Measurements from ENCODE around the gene DHFR2.
A peak's percentile ranks its signal among the peaks of the same experiment; 100 is the strongest.

DHFR2 gene

DNA sequence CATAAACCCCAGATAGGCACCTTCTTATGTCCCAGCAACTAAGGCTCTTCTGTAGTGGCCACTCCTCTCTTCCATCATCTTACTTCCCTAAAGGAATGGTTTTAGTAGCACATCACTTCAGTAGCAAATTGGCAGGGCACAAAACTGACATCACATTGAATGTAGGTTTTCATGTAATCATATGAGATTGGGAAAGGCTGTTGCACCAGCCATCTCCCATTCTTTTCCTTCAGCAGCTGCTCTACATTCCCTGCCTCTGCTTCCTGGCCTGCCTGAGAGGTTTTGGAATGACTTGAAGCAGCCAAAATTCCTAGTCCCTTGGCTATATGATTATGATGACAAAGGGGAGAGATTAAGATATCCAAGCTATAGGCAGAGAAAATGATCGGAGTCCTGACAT is 36.6 kb upstream of the DHFR2 start:
- Histone ChIP-seq H3K27me3 (ENCODE audit: insufficient read depth, poor library complexity, severe bottlenecking) (no peaks in the 10 kb centered on the region), H3K36me3 (ENCODE audit: low read depth) (peaks cover 11% of the 10 kb centered on the region), H3K27ac (ENCODE audit: poor library complexity, severe bottlenecking) (no peak overlapping the region), H3K9me3 (ENCODE audit: severe bottlenecking) (no peaks in the 10 kb centered on the region), H3K4me1 (ENCODE audit: insufficient read depth, poor library complexity, severe bottlenecking) (no peaks in the 10 kb centered on the region), H3K4me3 (ENCODE audit: severe bottlenecking) (no peak overlapping the region)
- TF ChIP-seq, protein P1, sequence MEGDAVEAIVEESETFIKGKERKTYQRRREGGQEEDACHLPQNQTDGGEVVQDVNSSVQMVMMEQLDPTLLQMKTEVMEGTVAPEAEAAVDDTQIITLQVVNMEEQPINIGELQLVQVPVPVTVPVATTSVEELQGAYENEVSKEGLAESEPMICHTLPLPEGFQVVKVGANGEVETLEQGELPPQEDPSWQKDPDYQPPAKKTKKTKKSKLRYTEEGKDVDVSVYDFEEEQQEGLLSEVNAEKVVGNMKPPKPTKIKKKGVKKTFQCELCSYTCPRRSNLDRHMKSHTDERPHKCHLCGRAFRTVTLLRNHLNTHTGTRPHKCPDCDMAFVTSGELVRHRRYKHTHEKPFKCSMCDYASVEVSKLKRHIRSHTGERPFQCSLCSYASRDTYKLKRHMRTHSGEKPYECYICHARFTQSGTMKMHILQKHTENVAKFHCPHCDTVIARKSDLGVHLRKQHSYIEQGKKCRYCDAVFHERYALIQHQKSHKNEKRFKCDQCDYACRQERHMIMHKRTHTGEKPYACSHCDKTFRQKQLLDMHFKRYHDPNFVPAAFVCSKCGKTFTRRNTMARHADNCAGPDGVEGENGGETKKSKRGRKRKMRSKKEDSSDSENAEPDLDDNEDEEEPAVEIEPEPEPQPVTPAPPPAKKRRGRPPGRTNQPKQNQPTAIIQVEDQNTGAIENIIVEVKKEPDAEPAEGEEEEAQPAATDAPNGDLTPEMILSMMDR (IDR thresholded peaks at IDR 0.05; ENCODE audit: poor library complexity, severe bottlenecking), result no peak
- no peak for DNase-seq (ENCODE audit: low spot score)
- no peak for ATAC-seq (ENCODE audit: low read depth)

DNA sequence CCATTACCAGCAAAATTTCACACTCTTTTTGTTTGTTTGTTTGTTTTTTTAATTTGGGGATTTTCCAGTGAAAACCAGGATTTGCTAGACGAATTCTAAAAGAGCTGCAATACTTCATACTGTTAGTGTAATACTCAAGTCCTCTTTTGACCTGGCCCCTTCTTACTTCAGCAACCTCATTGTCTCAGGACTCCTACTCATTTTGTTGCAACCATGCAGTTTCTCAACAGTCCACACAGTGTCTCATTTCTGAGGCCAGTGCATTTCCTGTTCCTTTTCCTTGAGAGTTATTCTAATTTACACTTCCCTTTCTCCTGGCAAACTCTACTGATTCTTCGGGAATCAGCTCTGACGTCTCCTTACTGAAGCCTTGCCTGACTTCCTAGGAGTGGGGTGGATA is 35.7 kb upstream of the DHFR2 start:
- Histone ChIP-seq H3K4me1 (ENCODE audit: insufficient read depth, poor library complexity, severe bottlenecking) (no peaks in the 10 kb centered on the region), H3K36me3 (ENCODE audit: low read depth) (peaks cover 11% of the 10 kb centered on the region), H3K4me3 (ENCODE audit: severe bottlenecking) (no peak overlapping the region), H3K9me3 (ENCODE audit: severe bottlenecking) (no peaks in the 10 kb centered on the region), H3K27ac (ENCODE audit: poor library complexity, severe bottlenecking) (no peak overlapping the region), H3K27me3 (ENCODE audit: insufficient read depth, poor library complexity, severe bottlenecking) (no peaks in the 10 kb centered on the region)
- DNase-seq (ENCODE audit: low spot score), result no peak
- ATAC-seq (ENCODE audit: low read depth), result peak; percentile 49; the same call in 1 of the 3 replicates
- TF ChIP-seq, protein P1 (IDR thresholded peaks at IDR 0.05; ENCODE audit: poor library complexity, severe bottlenecking), result no peak

DNA sequence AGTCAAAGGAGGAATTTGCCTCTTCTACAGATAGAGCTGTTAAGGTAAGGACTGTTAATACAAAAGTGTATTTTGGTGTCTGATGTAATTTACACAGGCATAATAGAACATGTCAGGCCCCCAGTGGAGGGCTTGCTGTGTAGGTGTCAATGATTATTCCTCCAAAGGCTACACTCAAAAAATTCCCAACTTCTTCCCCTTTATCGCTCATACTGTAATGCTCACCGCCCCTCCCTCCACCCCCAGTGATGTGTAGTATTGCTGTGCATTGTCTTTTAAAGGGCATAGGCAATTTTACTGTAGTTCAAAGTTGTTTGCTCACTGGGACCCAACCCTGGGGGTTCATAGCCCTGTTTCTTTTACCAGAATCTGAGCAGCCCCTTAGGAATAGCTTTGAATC is 32.4 kb upstream of the DHFR2 start:
- no peaks in the 10 kb centered on the region for H3K4me1 ChIP-seq (ENCODE audit: insufficient read depth, poor library complexity, severe bottlenecking)
- TF ChIP-seq, protein P1 (IDR thresholded peaks at IDR 0.05; ENCODE audit: poor library complexity, severe bottlenecking), result no peak
- ATAC-seq (ENCODE audit: low read depth) (no peak), DNase-seq (ENCODE audit: low spot score) (no peak)
- peaks cover 6% of the 10 kb centered on the region for H3K36me3 ChIP-seq (ENCODE audit: low read depth)
- H3K27ac ChIP-seq (ENCODE audit: poor library complexity, severe bottlenecking), result no peak overlapping the region
- no peaks in the 10 kb centered on the region for H3K9me3 ChIP-seq (ENCODE audit: severe bottlenecking)
- H3K27me3 ChIP-seq (ENCODE audit: insufficient read depth, poor library complexity, severe bottlenecking), result no peaks in the 10 kb centered on the region
- H3K4me3 ChIP-seq (ENCODE audit: severe bottlenecking), result no peak overlapping the region

DNA sequence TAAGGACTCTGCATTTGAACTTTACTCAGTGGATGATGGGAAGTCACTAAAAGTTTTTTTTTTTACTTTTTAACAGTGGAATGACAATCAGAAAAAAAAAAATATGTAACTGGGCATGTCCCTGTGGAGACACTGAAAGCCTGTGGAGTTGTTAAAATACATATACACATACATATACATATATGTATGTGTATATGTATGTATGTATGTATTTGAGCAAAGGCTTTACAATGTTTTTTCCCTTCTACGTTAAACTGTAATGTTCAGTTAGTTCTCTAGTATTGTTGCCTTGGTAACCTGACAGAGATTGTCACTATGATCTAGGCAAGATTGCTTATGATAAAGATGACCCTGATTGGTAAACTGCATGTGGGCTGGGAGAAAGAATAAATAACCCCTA is 30.4 kb upstream of the DHFR2 start:
- TF ChIP-seq, protein P1 (IDR thresholded peaks at IDR 0.05; ENCODE audit: poor library complexity, severe bottlenecking), result no peak
- Histone ChIP-seq H3K9me3 (ENCODE audit: severe bottlenecking) (no peaks in the 10 kb centered on the region), H3K27ac (ENCODE audit: poor library complexity, severe bottlenecking) (no peak overlapping the region), H3K36me3 (ENCODE audit: low read depth) (peaks cover 3% of the 10 kb centered on the region), H3K27me3 (ENCODE audit: insufficient read depth, poor library complexity, severe bottlenecking) (no peaks in the 10 kb centered on the region), H3K4me1 (ENCODE audit: insufficient read depth, poor library complexity, severe bottlenecking) (no peaks in the 10 kb centered on the region), H3K4me3 (ENCODE audit: severe bottlenecking) (no peak overlapping the region)
- ATAC-seq (ENCODE audit: low read depth) (no peak), DNase-seq (ENCODE audit: low spot score) (no peak)

DNA sequence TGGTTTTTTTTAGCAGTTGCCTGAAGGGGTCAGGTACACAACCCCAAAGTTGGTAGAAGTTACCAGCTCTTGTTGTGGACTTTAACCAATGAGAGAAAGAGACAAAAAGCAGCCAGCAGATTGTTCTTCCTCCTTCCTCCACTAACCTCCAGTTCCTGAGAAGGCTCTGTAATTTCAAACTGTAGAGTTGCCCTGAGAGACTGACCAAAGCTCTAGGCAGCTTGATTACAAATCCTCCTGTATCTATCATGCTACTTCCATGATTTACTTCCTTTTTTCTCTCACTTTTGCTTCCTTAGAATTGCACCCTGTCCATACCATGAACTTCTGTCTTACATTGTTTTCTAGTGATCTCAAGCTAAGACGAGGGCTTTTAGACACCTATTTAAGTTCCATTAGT is 29.4 kb upstream of the DHFR2 start:
- ATAC-seq (ENCODE audit: low read depth), result no peak
- Histone ChIP-seq H3K27ac (ENCODE audit: poor library complexity, severe bottlenecking) (no peak overlapping the region), H3K4me1 (ENCODE audit: insufficient read depth, poor library complexity, severe bottlenecking) (no peaks in the 10 kb centered on the region), H3K4me3 (ENCODE audit: severe bottlenecking) (no peak overlapping the region), H3K9me3 (ENCODE audit: severe bottlenecking) (no peaks in the 10 kb centered on the region), H3K27me3 (ENCODE audit: insufficient read depth, poor library complexity, severe bottlenecking) (no peaks in the 10 kb centered on the region), H3K36me3 (ENCODE audit: low read depth) (peaks cover 3% of the 10 kb centered on the region)
- no peak for DNase-seq (ENCODE audit: low spot score)
- TF ChIP-seq, protein P1 (IDR thresholded peaks at IDR 0.05; ENCODE audit: poor library complexity, severe bottlenecking), result no peak

Data from RWPE2 (cell line).